Trophoblast cell (in vitro differentiated cells and primary cell): Measurements from ENCODE around the gene DNAJC16.
A peak's percentile ranks its signal among the peaks of the same experiment; 100 is the strongest.

ENCODE experiments used
- DNase-seq, 2 donors: peaks; one replicate each; pipeline ENCODE4 v3.0.0-alpha.2; 2016
- H2AFZ ChIP-seq: 2 replicates; pipeline ENCODE4 v1.6.1; 2013; ENCODE audit warnings: low read length, moderate library complexity, mild to moderate bottlenecking; ENCODE audit not compliant: insufficient read depth, poor library complexity
- H2AK5ac ChIP-seq: 2 replicates; pipeline ENCODE4 v1.6.1; 2013; ENCODE audit warnings: mild to moderate bottlenecking, low read length
- H2BK120ac ChIP-seq: 2 replicates; pipeline ENCODE4 v1.6.1; 2013; ENCODE audit warnings: low read length, mild to moderate bottlenecking, moderate library complexity; ENCODE audit not compliant: insufficient read depth, poor library complexity
- H2BK12ac ChIP-seq: 2 replicates; pipeline ENCODE4 v1.6.1; 2013; ENCODE audit warnings: mild to moderate bottlenecking, low read length, moderate library complexity
- H2BK5ac ChIP-seq: 2 replicates; pipeline ENCODE4 v1.6.1; 2013; ENCODE audit warnings: low read length, low read depth, moderate library complexity, mild to moderate bottlenecking; ENCODE audit not compliant: poor library complexity
- H3K14ac ChIP-seq: 2 replicates; pipeline ENCODE4 v1.6.1; 2013; ENCODE audit warnings: mild to moderate bottlenecking, low read length
- H3K18ac ChIP-seq: 2 replicates; pipeline ENCODE4 v1.6.1; 2013; ENCODE audit warnings: mild to moderate bottlenecking, low read length
- H3K23ac ChIP-seq: 2 replicates; pipeline ENCODE4 v1.6.1; 2013; ENCODE audit warnings: low read length
- H3K27ac ChIP-seq: 2 replicates; pipeline ENCODE4 v1.5.1; 2013; ENCODE audit warnings: low read depth, mild to moderate bottlenecking, inconsistent platforms, low read length, moderate library complexity
- H3K27me3 ChIP-seq: 2 replicates; pipeline ENCODE4 v1.6.1; 2013; ENCODE audit warnings: inconsistent platforms, mild to moderate bottlenecking, low read length, moderate library complexity; ENCODE audit not compliant: insufficient read depth
- H3K36me3 ChIP-seq, 2 experiments: 1 replicate in 1 of 2; 2 replicates in 1 of 2; pipeline ENCODE4 v1.6.1; 2013; ENCODE audit warnings: low read length in 2 of 2, mild to moderate bottlenecking in 2 of 2, moderate library complexity in 1 of 2; ENCODE audit not compliant: insufficient read depth in 2 of 2, control insufficient read depth in 1 of 2
- H3K4ac ChIP-seq: 2 replicates; pipeline ENCODE4 v1.6.1; 2013; ENCODE audit warnings: low read depth, mild to moderate bottlenecking, low read length, moderate library complexity
- H3K4me1 ChIP-seq, 2 experiments: 1 replicate in 1 of 2; 2 replicates in 1 of 2; pipeline ENCODE4 v1.6.1; 2013; ENCODE audit warnings: low read length in 2 of 2, mild to moderate bottlenecking in 2 of 2, moderate library complexity in 1 of 2; ENCODE audit not compliant: insufficient read depth in 2 of 2, control insufficient read depth in 1 of 2
- H3K4me2 ChIP-seq: 2 replicates; pipeline ENCODE4 v1.6.1; 2013; ENCODE audit warnings: inconsistent platforms, mild to moderate bottlenecking, low read length, moderate library complexity
- H3K4me3 ChIP-seq: 2 replicates; pipeline ENCODE4 v1.5.1; 2013; ENCODE audit warnings: mild to moderate bottlenecking, low read depth, low read length, inconsistent platforms
- H3K79me1 ChIP-seq: one replicate; pipeline ENCODE4 v1.6.1; 2013; ENCODE audit warnings: low read length
- H3K79me2 ChIP-seq: 2 replicates; pipeline ENCODE4 v1.6.1; 2013; ENCODE audit warnings: low read length, mild to moderate bottlenecking; ENCODE audit not compliant: control insufficient read depth, insufficient read depth, poor library complexity
- H3K9ac ChIP-seq: 2 replicates; pipeline ENCODE4 v1.6.1; 2013; ENCODE audit warnings: mild to moderate bottlenecking, low read length
- H3K9me3 ChIP-seq: 2 replicates; pipeline ENCODE4 v1.6.1; 2013; ENCODE audit warnings: low read depth, mild to moderate bottlenecking, control low read depth, inconsistent platforms, low read length; ENCODE audit not compliant: insufficient read depth
- H4K12ac ChIP-seq: 2 replicates; pipeline ENCODE4 v1.6.1; 2013; ENCODE audit warnings: low read depth, mild to moderate bottlenecking, low read length, moderate library complexity
- H4K8ac ChIP-seq: 2 replicates; pipeline ENCODE4 v1.6.1; 2013; ENCODE audit warnings: low read depth, mild to moderate bottlenecking, low read length, moderate library complexity
- H4K91ac ChIP-seq: one replicate; pipeline ENCODE4 v1.6.1; 2013; ENCODE audit warnings: low read depth, mild to moderate bottlenecking, low read length, moderate library complexity
- WGBS: extraction: QIAGEN DNeasy Blood & Tissue Kit; methylation state at CpG from one replicate; pipeline ENCODE4 v1.1.7; 2013; ENCODE audit warnings: missing lambda C conversion rate; ENCODE audit not compliant: insufficient read length, insufficient coverage; ENCODE audit errors: extremely low coverage; 5-methylcytosine and 5-hydroxymethylcytosine counted together

Gene DNAJC16

GRCh38 chr1:15622712-15623373 is 96.2 kb downstream of the DNAJC16 start:
- no peak overlapping the region for H3K14ac ChIP-seq
- H4K91ac ChIP-seq, result no peak overlapping the region
- H3K4me3 ChIP-seq, result no peak overlapping the region
- no peak overlapping the region for H4K12ac ChIP-seq
- H3K27me3 ChIP-seq, result no peaks in the 10 kb centered on the region
- H4K8ac ChIP-seq, result no peak overlapping the region
- peaks cover 2% of the 10 kb centered on the region for H3K79me1 ChIP-seq
- WGBS, result no CpG with 5 or more reads among the region's 7 CpGs
- peak overlapping the region; percentile 99 for H3K4ac ChIP-seq
- no peak overlapping the region for H3K23ac ChIP-seq
- peaks cover 2 to 8% of the 10 kb centered on the region in 2 experiments for H3K36me3 ChIP-seq
- peak in 1 of 2 donors; percentile 28 for DNase-seq
- H3K79me2 ChIP-seq, result peaks cover 12% of the 10 kb centered on the region
- H2BK120ac ChIP-seq, result no peak overlapping the region
- H2AK5ac ChIP-seq, result no peak overlapping the region
- H3K27ac ChIP-seq, result no peak overlapping the region
- H2BK5ac ChIP-seq, result no peak overlapping the region
- peaks cover 0 to 5% of the 10 kb centered on the region in 2 experiments for H3K4me1 ChIP-seq
- no peaks in the 10 kb centered on the region for H3K9me3 ChIP-seq
- H2AFZ ChIP-seq, result no peak overlapping the region
- H3K18ac ChIP-seq, result no peak overlapping the region
- no peak overlapping the region for H3K9ac ChIP-seq
- H3K4me2 ChIP-seq, result no peak overlapping the region
- H2BK12ac ChIP-seq, result no peak overlapping the region

- H2AK5ac ChIP-seq, result no peak overlapping the region
- H3K4me2 ChIP-seq, result no peak overlapping the region
- H3K4me1 ChIP-seq, result peaks cover 0 to 5% of the 10 kb centered on the region in 2 experiments
- H3K4ac ChIP-seq, result peak overlapping the region; percentile 86
- H2BK5ac ChIP-seq, result no peak overlapping the region
- H3K23ac ChIP-seq, result no peak overlapping the region
- H4K91ac ChIP-seq, result no peak overlapping the region
- no peak overlapping the region for H3K9ac ChIP-seq
- DNase-seq, result no peak
- peaks cover 2 to 8% of the 10 kb centered on the region in 2 experiments for H3K36me3 ChIP-seq
- H2AFZ ChIP-seq, result no peak overlapping the region
- H4K12ac ChIP-seq, result no peak overlapping the region
- no peaks in the 10 kb centered on the region for H3K27me3 ChIP-seq
- no peak overlapping the region for H3K18ac ChIP-seq
- H3K79me1 ChIP-seq, result no peaks in the 10 kb centered on the region
- H4K8ac ChIP-seq, result no peak overlapping the region
- H3K27ac ChIP-seq, result no peak overlapping the region
- no CpG with 5 or more reads among the region's 6 CpGs for WGBS
- H3K4me3 ChIP-seq, result no peak overlapping the region
- H2BK12ac ChIP-seq, result no peak overlapping the region
- H2BK120ac ChIP-seq, result no peak overlapping the region
- H3K9me3 ChIP-seq, result no peaks in the 10 kb centered on the region
- peaks cover 10% of the 10 kb centered on the region for H3K79me2 ChIP-seq
- H3K14ac ChIP-seq, result no peak overlapping the region
These were observed 96.8 kb downstream of the DNAJC16 start for GRCh38 chr1:15623435-15623834.

GRCh38 chr1:15624133-15624714 is 97.6 kb downstream of the DNAJC16 start:
- Histone ChIP-seq H3K4me2 (no peak overlapping the region), H3K4ac (peak overlapping the region; percentile 15), H4K12ac (no peak overlapping the region), H3K9ac (no peak overlapping the region), H3K27me3 (no peaks in the 10 kb centered on the region), H2BK5ac (no peak overlapping the region), H2AK5ac (no peak overlapping the region), H3K4me1 (peaks cover 0 to 2% of the 10 kb centered on the region in 2 experiments), H4K8ac (no peak overlapping the region), H3K79me1 (no peaks in the 10 kb centered on the region), H3K27ac (no peak overlapping the region), H3K14ac (no peak overlapping the region), H3K9me3 (no peaks in the 10 kb centered on the region), H3K79me2 (peaks cover 10% of the 10 kb centered on the region), H2BK12ac (no peak overlapping the region), H3K4me3 (no peak overlapping the region), H3K18ac (no peak overlapping the region), H2AFZ (no peak overlapping the region), H2BK120ac (no peak overlapping the region), H3K36me3 (peaks cover 2 to 8% of the 10 kb centered on the region in 2 experiments), H3K23ac (no peak overlapping the region), H4K91ac (no peak overlapping the region)
- no peak for DNase-seq
- no CpG with 5 or more reads among the region's 3 CpGs for WGBS

- Histone ChIP-seq H2BK120ac (no peak overlapping the region), H2BK5ac (no peak overlapping the region), H4K12ac (no peak overlapping the region), H3K27ac (no peak overlapping the region), H3K9me3 (no peaks in the 10 kb centered on the region), H2AFZ (no peak overlapping the region), H3K79me1 (no peaks in the 10 kb centered on the region), H3K23ac (no peak overlapping the region), H3K18ac (no peak overlapping the region), H3K4me3 (no peak overlapping the region), H4K91ac (peak overlapping the region; percentile 43), H3K9ac (no peak overlapping the region), H3K79me2 (peaks cover 10% of the 10 kb centered on the region), H3K14ac (no peak overlapping the region), H3K36me3 (peaks cover 4 to 10% of the 10 kb centered on the region in 2 experiments), H2AK5ac (no peak overlapping the region), H3K4me2 (no peak overlapping the region), H2BK12ac (no peak overlapping the region), H3K4ac (peak overlapping the region; percentile 97), H3K27me3 (no peaks in the 10 kb centered on the region), H3K4me1 (peaks cover 0 to 2% of the 10 kb centered on the region in 2 experiments), H4K8ac (no peak overlapping the region)
- DNase-seq, result no peak
- WGBS, result no CpG with 5 or more reads among the region's 13 CpGs
These were observed 98.6 kb downstream of the DNAJC16 start for GRCh38 chr1:15625056-15625917.
